GM23338 (cell line): ENCODE results near the gene BRICD5. TPM values are rescaled to one million over a fixed set of nuclear protein-coding genes. Genes with fewer than 3 reads are reported as not detected.

Experiments used
- ATAC-seq: fragments of 200-7000 bp; cut with Tn5 transposase; 3 replicates; pipeline ENCODE4 v1.9.1; 2020
- DNase-seq: peaks from one replicate; pipeline ENCODE4 v3.0.0-alpha.2; 2015; ENCODE audit warnings: low spot score
- H2AFZ ChIP-seq: fragments of 200-600 bp; sonication (generic); 2 replicates; pipeline ENCODE4 v1.8.0; 2016; ENCODE audit warnings: antibody characterized with exemption, mild to moderate bottlenecking, moderate library complexity
- H3F3A ChIP-seq: fragments of 200-600 bp; sonication (generic); replicated peaks from 2 replicates; pipeline ENCODE4 v1.8.0; 2017; ENCODE audit warnings: antibody characterized with exemption, mixed run types, low read depth
- H3K27ac ChIP-seq: fragments of 200-600 bp; sonication (generic); 2 replicates; pipeline ENCODE4 v1.6.1; 2016; ENCODE audit warnings: low read depth
- H3K27me3 ChIP-seq: fragments of 200-600 bp; sonication (generic); 2 replicates; pipeline ENCODE4 v1.8.0; 2016; ENCODE audit warnings: mild to moderate bottlenecking, mixed run types, moderate library complexity; ENCODE audit not compliant: insufficient read depth
- H3K36me3 ChIP-seq: fragments of 200-600 bp; sonication (generic); 2 replicates; pipeline ENCODE4 v1.8.0; 2016; ENCODE audit warnings: mild to moderate bottlenecking; ENCODE audit not compliant: insufficient read depth
- H3K4me1 ChIP-seq: fragments of 200-600 bp; sonication (generic); 2 replicates; pipeline ENCODE4 v1.8.0; 2016; ENCODE audit warnings: mild to moderate bottlenecking, moderate library complexity; ENCODE audit not compliant: insufficient read depth
- H3K4me2 ChIP-seq: fragments of 200-600 bp; sonication (generic); 2 replicates; pipeline ENCODE4 v1.7.1; 2017; ENCODE audit warnings: mixed run types
- H3K4me3 ChIP-seq: fragments of 200-600 bp; sonication (generic); 2 replicates; pipeline ENCODE4 v1.6.1; 2016; ENCODE audit warnings: mixed run types
- H3K79me2 ChIP-seq: fragments of 200-600 bp; sonication (generic); replicated peaks from 2 replicates; pipeline ENCODE4 v1.8.0; 2017; ENCODE audit warnings: mild to moderate bottlenecking; ENCODE audit not compliant: insufficient read depth
- H3K9me2 ChIP-seq: fragments of 200-600 bp; sonication (generic); 2 replicates; pipeline ENCODE4 v1.8.0; 2017; ENCODE audit not compliant: insufficient read depth
- H4K20me1 ChIP-seq: fragments of 200-600 bp; sonication (generic); replicated peaks from 2 replicates; pipeline ENCODE4 v1.8.0; 2017; ENCODE audit warnings: mild to moderate bottlenecking; ENCODE audit not compliant: insufficient read depth
- H3K27ac Mint-ChIP-seq: 2 replicates; pipeline ENCODE4 v1.8.0; 2020; ENCODE audit warnings: inconsistent platforms, mild to moderate bottlenecking, moderate library complexity, mixed read lengths
- H3K27me3 Mint-ChIP-seq: 3 replicates; pipeline ENCODE4 v1.8.0; 2022; ENCODE audit warnings: low read depth, mild to moderate bottlenecking, moderate library complexity, mixed read lengths, inconsistent platforms; ENCODE audit not compliant: insufficient read depth, poor library complexity
- H3K36me3 Mint-ChIP-seq: 3 replicates; pipeline ENCODE4 v1.8.0; 2021; ENCODE audit warnings: low read depth, mild to moderate bottlenecking, inconsistent platforms, moderate library complexity, mixed read lengths
- H3K4me1 Mint-ChIP-seq: 3 replicates; pipeline ENCODE4 v1.8.0; 2020; ENCODE audit warnings: mild to moderate bottlenecking, inconsistent platforms, mixed read lengths
- H3K4me3 Mint-ChIP-seq: 3 replicates; pipeline ENCODE4 v1.8.0; 2021; ENCODE audit warnings: moderate library complexity, mild to moderate bottlenecking, inconsistent platforms, mixed read lengths
- H3K9me3 Mint-ChIP-seq: 3 replicates; pipeline ENCODE4 v1.8.0; 2020; ENCODE audit warnings: moderate library complexity, mild to moderate bottlenecking, inconsistent platforms, mixed read lengths
- CREB1 ChIP-seq: fragments of 250-450 bp; sonication (Bioruptor Pico); IDR thresholded peaks from 2 replicates; pipeline ENCODE4 v1.5.0; 2020; ENCODE audit warnings: low read depth, mild to moderate bottlenecking, moderate library complexity
- EZH2 ChIP-seq: fragments of 200-600 bp; sonication (generic); IDR thresholded peaks from one replicate; pipeline ENCODE4 v1.8.0; 2017; ENCODE audit warnings: antibody characterized with exemption, mild to moderate bottlenecking, low read depth; ENCODE audit not compliant: unreplicated experiment
- EZH2phosphoT487 ChIP-seq: fragments of 200-600 bp; sonication (generic); IDR thresholded peaks from one replicate; pipeline ENCODE4 v1.8.1; 2018; ENCODE audit warnings: antibody characterized with exemption; ENCODE audit not compliant: unreplicated experiment
- JUNB ChIP-seq: IDR thresholded peaks from one replicate; pipeline ENCODE4 v1.6.1; 2016; ENCODE audit warnings: antibody characterized with exemption; ENCODE audit not compliant: unreplicated experiment
- NANOG ChIP-seq: IDR thresholded peaks from 2 replicates; pipeline ENCODE4 v1.6.1; 2016; ENCODE audit warnings: antibody characterized with exemption, borderline replicate concordance
- POLR2AphosphoS5 ChIP-seq: IDR thresholded peaks from 2 replicates; pipeline ENCODE4 v1.6.1; 2016; ENCODE audit warnings: antibody characterized with exemption, low read depth
- STAT1 ChIP-seq: IDR thresholded peaks from one replicate; pipeline ENCODE4 v1.6.1; 2016; ENCODE audit warnings: antibody characterized with exemption; ENCODE audit not compliant: unreplicated experiment
- ZNF114 ChIP-seq: fragments of 250-450 bp; sonication (Bioruptor Pico); IDR thresholded peaks from 2 replicates; pipeline ENCODE4 v1.5.0; 2020; ENCODE audit warnings: mild to moderate bottlenecking, moderate library complexity
- ZNF331 ChIP-seq: fragments of 250-450 bp; sonication (Bioruptor Pico); IDR thresholded peaks from 2 replicates; pipeline ENCODE4 v1.5.0; 2020; ENCODE audit warnings: low read depth, mild to moderate bottlenecking, moderate library complexity
- polyA plus RNA-seq: library from polyadenylated mRNA; unstranded; fragments of >200 nt; fragmentation: Nextera tagmentation; extraction: Ambion mirVana; gene quantifications from 2 replicates; pipeline ENCODE4 v1.2.1, GENCODE V29; 2016
- total RNA-seq: library from RNA; depleted of rRNA; stranded (reverse); fragments of >200 nt; shearing (Covaris generic); gene quantifications from 2 replicates; pipeline ENCODE4 v1.2.3, GENCODE V29; 2014
- TF ChIP-seq, protein P1 (sequence below): fragments of 250-450 bp; sonication (Bioruptor Pico); IDR thresholded peaks from 2 replicates; pipeline ENCODE4 v1.5.0; 2020; ENCODE audit warnings: mild to moderate bottlenecking, moderate library complexity
- TF ChIP-seq, protein P2 (sequence below), 2 experiments: fragments of 200-600 bp in 1 of 2; sonication (generic) in 1 of 2; conservative IDR thresholded peaks; 2 replicates each; pipeline versions ENCODE4 v1.5.1 to v1.6.1; 2016 to 2017; ENCODE audit warnings: antibody characterized with exemption in 2 of 2, low read depth in 2 of 2, mild to moderate bottlenecking in 2 of 2, moderate library complexity in 1 of 2
- TF ChIP-seq, protein P3 (sequence below): IDR thresholded peaks from 2 replicates; pipeline ENCODE4 v1.6.1; 2016; ENCODE audit warnings: antibody characterized with exemption
- TF ChIP-seq, protein P4 (sequence below): IDR thresholded peaks from one replicate; pipeline ENCODE4 v1.6.1; 2018; ENCODE audit warnings: antibody characterized with exemption; ENCODE audit not compliant: unreplicated experiment

Gene BRICD5
- total and polyA plus RNA-seq, 2 experiments from 2014 or later = 5.3 to 6.3 TPM

DNA sequence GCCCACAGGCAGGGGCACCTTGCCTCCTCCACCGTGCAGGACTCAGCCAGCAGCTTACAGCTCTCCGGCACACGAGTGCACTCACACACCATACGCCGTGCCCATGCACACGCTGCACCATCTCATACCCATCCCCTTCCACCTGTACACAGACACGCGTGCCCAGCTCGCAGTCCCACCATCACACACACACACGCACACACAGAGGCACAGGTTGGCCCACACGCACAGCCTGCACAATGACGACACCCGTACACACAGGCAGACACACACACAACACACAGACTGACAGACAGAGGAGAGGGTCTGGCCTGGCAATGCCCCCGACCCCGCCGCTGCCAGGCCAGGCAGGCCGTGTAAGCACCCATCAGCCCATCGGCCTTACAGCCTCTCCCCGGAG is 26.3 kb downstream of the BRICD5 start:
- Histone ChIP-seq H2AFZ (no peak overlapping the region), H3K79me2 (no peaks in the 10 kb centered on the region), H3K4me2 (no peak overlapping the region), H4K20me1 (no peaks in the 10 kb centered on the region), H3K27ac (no peak overlapping the region), H3K4me3 (no peak overlapping the region), H3K36me3 (no peaks in the 10 kb centered on the region), H3F3A (no peaks in the 10 kb centered on the region), H3K27me3 (no peaks in the 10 kb centered on the region), H3K9me2 (no peaks in the 10 kb centered on the region), H3K4me1 (no peaks in the 10 kb centered on the region)
- DNase-seq = no peak
- Mint-ChIP-seq H3K36me3 (no peaks in the 10 kb centered on the region; the same call in 2 of the 3 replicates), H3K4me1 (peaks cover 6% of the 10 kb centered on the region), H3K4me3 (no peak overlapping the region), H3K27me3 (peaks cover 15% of the 10 kb centered on the region), H3K27ac (no peak overlapping the region), H3K9me3 (no peaks in the 10 kb centered on the region)
- ATAC-seq = no peak
- TF ChIP-seq EZH2 (no peak), EZH2phosphoT487 (no peak), ZNF114 (CRISPR knock-in tag) (no peak), ZNF331 (no peak), NANOG (no peak), POLR2AphosphoS5 (no peak), CREB1 (CRISPR knock-in tag) (no peak), STAT1 (no peak), JUNB (no peak)
- TF ChIP-seq, protein P1, sequence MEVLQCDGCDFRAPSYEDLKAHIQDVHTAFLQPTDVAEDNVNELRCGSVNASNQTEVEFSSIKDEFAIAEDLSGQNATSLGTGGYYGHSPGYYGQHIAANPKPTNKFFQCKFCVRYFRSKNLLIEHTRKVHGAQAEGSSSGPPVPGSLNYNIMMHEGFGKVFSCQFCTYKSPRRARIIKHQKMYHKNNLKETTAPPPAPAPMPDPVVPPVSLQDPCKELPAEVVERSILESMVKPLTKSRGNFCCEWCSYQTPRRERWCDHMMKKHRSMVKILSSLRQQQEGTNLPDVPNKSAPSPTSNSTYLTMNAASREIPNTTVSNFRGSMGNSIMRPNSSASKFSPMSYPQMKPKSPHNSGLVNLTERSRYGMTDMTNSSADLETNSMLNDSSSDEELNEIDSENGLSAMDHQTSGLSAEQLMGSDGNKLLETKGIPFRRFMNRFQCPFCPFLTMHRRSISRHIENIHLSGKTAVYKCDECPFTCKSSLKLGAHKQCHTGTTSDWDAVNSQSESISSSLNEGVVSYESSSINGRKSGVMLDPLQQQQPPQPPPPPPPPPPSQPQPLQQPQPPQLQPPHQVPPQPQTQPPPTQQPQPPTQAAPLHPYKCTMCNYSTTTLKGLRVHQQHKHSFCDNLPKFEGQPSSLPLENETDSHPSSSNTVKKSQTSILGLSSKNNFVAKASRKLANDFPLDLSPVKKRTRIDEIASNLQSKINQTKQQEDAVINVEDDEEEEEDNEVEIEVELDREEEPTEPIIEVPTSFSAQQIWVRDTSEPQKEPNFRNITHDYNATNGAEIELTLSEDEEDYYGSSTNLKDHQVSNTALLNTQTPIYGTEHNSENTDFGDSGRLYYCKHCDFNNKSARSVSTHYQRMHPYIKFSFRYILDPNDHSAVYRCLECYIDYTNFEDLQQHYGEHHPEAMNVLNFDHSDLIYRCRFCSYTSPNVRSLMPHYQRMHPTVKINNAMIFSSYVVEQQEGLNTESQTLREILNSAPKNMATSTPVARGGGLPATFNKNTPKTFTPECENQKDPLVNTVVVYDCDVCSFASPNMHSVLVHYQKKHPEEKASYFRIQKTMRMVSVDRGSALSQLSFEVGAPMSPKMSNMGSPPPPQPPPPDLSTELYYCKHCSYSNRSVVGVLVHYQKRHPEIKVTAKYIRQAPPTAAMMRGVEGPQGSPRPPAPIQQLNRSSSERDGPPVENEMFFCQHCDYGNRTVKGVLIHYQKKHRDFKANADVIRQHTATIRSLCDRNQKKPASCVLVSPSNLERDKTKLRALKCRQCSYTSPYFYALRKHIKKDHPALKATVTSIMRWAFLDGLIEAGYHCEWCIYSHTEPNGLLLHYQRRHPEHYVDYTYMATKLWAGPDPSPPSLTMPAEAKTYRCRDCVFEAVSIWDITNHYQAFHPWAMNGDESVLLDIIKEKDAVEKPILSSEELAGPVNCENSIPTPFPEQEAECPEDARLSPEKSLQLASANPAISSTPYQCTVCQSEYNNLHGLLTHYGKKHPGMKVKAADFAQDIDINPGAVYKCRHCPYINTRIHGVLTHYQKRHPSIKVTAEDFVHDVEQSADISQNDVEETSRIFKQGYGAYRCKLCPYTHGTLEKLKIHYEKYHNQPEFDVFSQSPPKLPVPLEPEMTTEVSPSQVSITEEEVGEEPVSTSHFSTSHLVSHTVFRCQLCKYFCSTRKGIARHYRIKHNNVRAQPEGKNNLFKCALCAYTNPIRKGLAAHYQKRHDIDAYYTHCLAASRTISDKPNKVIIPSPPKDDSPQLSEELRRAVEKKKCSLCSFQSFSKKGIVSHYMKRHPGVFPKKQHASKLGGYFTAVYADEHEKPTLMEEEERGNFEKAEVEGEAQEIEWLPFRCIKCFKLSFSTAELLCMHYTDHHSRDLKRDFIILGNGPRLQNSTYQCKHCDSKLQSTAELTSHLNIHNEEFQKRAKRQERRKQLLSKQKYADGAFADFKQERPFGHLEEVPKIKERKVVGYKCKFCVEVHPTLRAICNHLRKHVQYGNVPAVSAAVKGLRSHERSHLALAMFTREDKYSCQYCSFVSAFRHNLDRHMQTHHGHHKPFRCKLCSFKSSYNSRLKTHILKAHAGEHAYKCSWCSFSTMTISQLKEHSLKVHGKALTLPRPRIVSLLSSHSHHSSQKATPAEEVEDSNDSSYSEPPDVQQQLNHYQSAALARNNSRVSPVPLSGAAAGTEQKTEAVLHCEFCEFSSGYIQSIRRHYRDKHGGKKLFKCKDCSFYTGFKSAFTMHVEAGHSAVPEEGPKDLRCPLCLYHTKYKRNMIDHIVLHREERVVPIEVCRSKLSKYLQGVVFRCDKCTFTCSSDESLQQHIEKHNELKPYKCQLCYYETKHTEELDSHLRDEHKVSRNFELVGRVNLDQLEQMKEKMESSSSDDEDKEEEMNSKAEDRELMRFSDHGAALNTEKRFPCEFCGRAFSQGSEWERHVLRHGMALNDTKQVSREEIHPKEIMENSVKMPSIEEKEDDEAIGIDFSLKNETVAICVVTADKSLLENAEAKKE (CRISPR knock-in tag) = no peak
- TF ChIP-seq, protein P2, sequence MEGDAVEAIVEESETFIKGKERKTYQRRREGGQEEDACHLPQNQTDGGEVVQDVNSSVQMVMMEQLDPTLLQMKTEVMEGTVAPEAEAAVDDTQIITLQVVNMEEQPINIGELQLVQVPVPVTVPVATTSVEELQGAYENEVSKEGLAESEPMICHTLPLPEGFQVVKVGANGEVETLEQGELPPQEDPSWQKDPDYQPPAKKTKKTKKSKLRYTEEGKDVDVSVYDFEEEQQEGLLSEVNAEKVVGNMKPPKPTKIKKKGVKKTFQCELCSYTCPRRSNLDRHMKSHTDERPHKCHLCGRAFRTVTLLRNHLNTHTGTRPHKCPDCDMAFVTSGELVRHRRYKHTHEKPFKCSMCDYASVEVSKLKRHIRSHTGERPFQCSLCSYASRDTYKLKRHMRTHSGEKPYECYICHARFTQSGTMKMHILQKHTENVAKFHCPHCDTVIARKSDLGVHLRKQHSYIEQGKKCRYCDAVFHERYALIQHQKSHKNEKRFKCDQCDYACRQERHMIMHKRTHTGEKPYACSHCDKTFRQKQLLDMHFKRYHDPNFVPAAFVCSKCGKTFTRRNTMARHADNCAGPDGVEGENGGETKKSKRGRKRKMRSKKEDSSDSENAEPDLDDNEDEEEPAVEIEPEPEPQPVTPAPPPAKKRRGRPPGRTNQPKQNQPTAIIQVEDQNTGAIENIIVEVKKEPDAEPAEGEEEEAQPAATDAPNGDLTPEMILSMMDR (conservative IDR thresholded peaks at IDR 0.05; ENCODE audit: low read depth in 2 of 2) = no peak
- TF ChIP-seq, protein P3, sequence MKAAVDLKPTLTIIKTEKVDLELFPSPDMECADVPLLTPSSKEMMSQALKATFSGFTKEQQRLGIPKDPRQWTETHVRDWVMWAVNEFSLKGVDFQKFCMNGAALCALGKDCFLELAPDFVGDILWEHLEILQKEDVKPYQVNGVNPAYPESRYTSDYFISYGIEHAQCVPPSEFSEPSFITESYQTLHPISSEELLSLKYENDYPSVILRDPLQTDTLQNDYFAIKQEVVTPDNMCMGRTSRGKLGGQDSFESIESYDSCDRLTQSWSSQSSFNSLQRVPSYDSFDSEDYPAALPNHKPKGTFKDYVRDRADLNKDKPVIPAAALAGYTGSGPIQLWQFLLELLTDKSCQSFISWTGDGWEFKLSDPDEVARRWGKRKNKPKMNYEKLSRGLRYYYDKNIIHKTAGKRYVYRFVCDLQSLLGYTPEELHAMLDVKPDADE = no peak
- TF ChIP-seq, protein P4, sequence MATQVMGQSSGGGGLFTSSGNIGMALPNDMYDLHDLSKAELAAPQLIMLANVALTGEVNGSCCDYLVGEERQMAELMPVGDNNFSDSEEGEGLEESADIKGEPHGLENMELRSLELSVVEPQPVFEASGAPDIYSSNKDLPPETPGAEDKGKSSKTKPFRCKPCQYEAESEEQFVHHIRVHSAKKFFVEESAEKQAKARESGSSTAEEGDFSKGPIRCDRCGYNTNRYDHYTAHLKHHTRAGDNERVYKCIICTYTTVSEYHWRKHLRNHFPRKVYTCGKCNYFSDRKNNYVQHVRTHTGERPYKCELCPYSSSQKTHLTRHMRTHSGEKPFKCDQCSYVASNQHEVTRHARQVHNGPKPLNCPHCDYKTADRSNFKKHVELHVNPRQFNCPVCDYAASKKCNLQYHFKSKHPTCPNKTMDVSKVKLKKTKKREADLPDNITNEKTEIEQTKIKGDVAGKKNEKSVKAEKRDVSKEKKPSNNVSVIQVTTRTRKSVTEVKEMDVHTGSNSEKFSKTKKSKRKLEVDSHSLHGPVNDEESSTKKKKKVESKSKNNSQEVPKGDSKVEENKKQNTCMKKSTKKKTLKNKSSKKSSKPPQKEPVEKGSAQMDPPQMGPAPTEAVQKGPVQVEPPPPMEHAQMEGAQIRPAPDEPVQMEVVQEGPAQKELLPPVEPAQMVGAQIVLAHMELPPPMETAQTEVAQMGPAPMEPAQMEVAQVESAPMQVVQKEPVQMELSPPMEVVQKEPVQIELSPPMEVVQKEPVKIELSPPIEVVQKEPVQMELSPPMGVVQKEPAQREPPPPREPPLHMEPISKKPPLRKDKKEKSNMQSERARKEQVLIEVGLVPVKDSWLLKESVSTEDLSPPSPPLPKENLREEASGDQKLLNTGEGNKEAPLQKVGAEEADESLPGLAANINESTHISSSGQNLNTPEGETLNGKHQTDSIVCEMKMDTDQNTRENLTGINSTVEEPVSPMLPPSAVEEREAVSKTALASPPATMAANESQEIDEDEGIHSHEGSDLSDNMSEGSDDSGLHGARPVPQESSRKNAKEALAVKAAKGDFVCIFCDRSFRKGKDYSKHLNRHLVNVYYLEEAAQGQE = no peak
